Glomerular endothelial cell (primary cell): Measurements from ENCODE around the gene TNRC6C. TPM values are rescaled to one million over a fixed set of nuclear protein-coding genes. Genes with fewer than 3 reads are reported as not detected.

Experiments used
- DNase-seq: peaks from one replicate; pipeline ENCODE4 v3.0.0-alpha.2; 2011; ENCODE audit warnings: low read depth, low spot score; ENCODE audit errors: extremely low read depth
- total RNA-seq: library from RNA; depleted of rRNA; stranded (reverse); fragments of >200 nt; gene quantifications from 2 replicates; pipeline ENCODE4 v1.2.3, GENCODE V29; 2015

The TNRC6C gene
- total RNA-seq, 1 donor from 2014 or later = 8.0 TPM

- DNase-seq = no peak
Measured at GRCh38 chr17:78012428-78012827, 53.9 kb downstream of the TNRC6C start.

GRCh38 chr17:78013683-78014467 is 55.4 kb downstream of the TNRC6C start:
- DNase-seq = peak; percentile 45

- no peak for DNase-seq
Measured at GRCh38 chr17:78014646-78015045, 56.1 kb downstream of the TNRC6C start.

GRCh38 chr17:78016852-78017251 is 58.3 kb downstream of the TNRC6C start:
- DNase-seq = no peak

- no peak for DNase-seq
Measured at GRCh38 chr17:78019367-78019975, 61.0 kb downstream of the TNRC6C start.

- no peak for DNase-seq
Measured at GRCh38 chr17:78019976-78020716, 61.6 kb downstream of the TNRC6C start.

GRCh38 chr17:78020717-78021108 is 62.2 kb downstream of the TNRC6C start:
- DNase-seq = no peak

- no peak for DNase-seq
Measured at GRCh38 chr17:78022425-78022824, 63.9 kb downstream of the TNRC6C start.

GRCh38 chr17:78023042-78023441 is 64.5 kb downstream of the TNRC6C start:
- DNase-seq = no peak

- no peak for DNase-seq
Measured at GRCh38 chr17:78026381-78026780, 67.9 kb downstream of the TNRC6C start.

GRCh38 chr17:78027121-78027520 is 68.6 kb downstream of the TNRC6C start:
- no peak for DNase-seq

- DNase-seq = no peak
Measured at GRCh38 chr17:78029697-78030096, 71.2 kb downstream of the TNRC6C start.

- no peak for DNase-seq
Measured at GRCh38 chr17:78031435-78031834, 72.9 kb downstream of the TNRC6C start.

- DNase-seq = no peak
Measured at GRCh38 chr17:78032166-78032565, 73.7 kb downstream of the TNRC6C start.

- DNase-seq = no peak
Measured at GRCh38 chr17:78034429-78035091, 76.1 kb downstream of the TNRC6C start.

- no peak for DNase-seq
Measured at GRCh38 chr17:78037280-78037679, 78.8 kb downstream of the TNRC6C start.

- DNase-seq = no peak
Measured at GRCh38 chr17:78038748-78039288, 80.3 kb downstream of the TNRC6C start.

- no peak for DNase-seq
Measured at GRCh38 chr17:78039581-78039980, 81.1 kb downstream of the TNRC6C start.

- no peak for DNase-seq
Measured at GRCh38 chr17:78040440-78041385, 82.2 kb downstream of the TNRC6C start.
